ENCODE data around the gene AMZ1. TPM values are rescaled to one million over a fixed set of nuclear protein-coding genes. Genes with fewer than 3 reads are reported as not detected.

The AMZ1 gene
- total and polyA plus RNA-seq, 10 of the 15 experiments (the other 5 are each of a cell fraction or from before 2014, with no cell fraction given): 0.02 to 2.0 (median 0.69) TPM

DNA sequence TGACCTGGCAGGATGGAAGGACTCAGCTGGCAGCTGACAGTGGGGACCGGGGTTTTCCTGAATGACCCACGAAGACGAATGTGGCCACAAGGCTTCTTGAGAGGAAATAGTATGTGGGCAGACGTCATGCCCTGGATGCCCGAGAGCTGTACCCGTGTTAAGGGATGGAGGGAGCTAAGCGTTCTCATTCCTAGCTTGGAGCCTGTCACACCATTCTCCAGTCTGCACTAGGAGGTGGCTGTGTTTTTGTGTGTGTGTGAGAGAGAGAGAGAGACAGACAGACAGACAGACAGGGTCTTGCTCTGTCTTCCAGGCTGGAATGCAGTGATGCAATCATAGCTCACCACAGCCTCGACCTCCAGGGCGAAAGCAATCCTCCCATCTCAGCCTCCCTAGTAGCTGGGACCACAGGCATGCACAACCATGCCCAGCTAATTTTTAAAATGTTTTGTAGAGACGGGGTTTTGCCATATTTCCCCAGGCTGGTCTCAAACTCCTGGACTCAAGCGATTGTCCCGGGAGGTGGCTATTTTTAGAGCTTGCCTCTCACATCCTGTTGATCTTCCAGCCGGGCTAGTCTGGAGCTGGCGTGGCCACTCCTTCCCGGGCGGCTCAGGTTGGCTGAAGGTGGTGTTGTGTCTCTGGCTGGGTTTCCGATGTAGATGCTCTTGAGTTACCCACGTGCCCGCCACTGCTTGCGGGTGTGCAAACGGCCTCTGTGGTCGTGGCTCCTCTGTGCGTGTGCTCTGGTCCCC lies 2.1 kb downstream of the AMZ1 start:
- POLR2A ChIA-PET: interaction anchor here (0.6 to 2.8 kb wide), 7 partner anchors 9 to 68 kb away, joined by 3 to 17 read pairs (median 5); no protein-coding TSS in a partner anchor
- WGBS (ENCODE audit: insufficient coverage, insufficient replicate concordance, low lambda C conversion rate, missing lambda C conversion rate): 59% methylated on average over 23 of the region's 23 CpGs
- in situ Hi-C loops (cut with MboI) (no loop called here), intact Hi-C loops (cut with micrococcal nuclease; ENCODE audit: unreplicated experiment) (no loop called here)
- SMC1A ChIA-PET (ENCODE audit: uncharacterized antibody, unreplicated experiment): interaction anchor here (0.5 to 5.8 kb wide), 9 partner anchors 8 to 607 kb away, joined by 3 to 49 read pairs (median 4); no protein-coding TSS in a partner anchor
- Histone ChIP-seq H3K36me3 (ENCODE audit: control insufficient read depth in 2 of 2, insufficient read depth in 2 of 2, low read length in 1 of 2) (no peaks in the 10 kb centered on the region), H2AFZ (ENCODE audit: control insufficient read depth, low read depth, low read length) (no peak overlapping the region), H3K27ac (ENCODE audit: control insufficient read depth, insufficient read depth) (no peak overlapping the region), H3K4me2 (ENCODE audit: control insufficient read depth, insufficient read depth) (peak overlapping the region; percentile 99), H3K4me3 (no peak overlapping the region), H3K4me1 (ENCODE audit: control insufficient read depth, insufficient read depth, low read length) (peaks cover 27% of the 10 kb centered on the region), H3K79me2 (ENCODE audit: control insufficient read depth, insufficient read depth, low read length) (no peaks in the 10 kb centered on the region), H3K9me3 (replicated peaks; ENCODE audit: control insufficient read depth, insufficient read depth, low read length) (no peaks in the 10 kb centered on the region), H3K27me3 (replicated peaks in 1 of 2; ENCODE audit: control insufficient read depth in 2 of 2, insufficient read depth in 2 of 2, low read length in 1 of 2) (peaks cover 3 to 7% of the 10 kb centered on the region in 2 experiments; a peak in 3 of 4 replicates), H3K9ac (ENCODE audit: control insufficient read depth, insufficient read depth, low read length) (no peak overlapping the region), H4K20me1 (ENCODE audit: control insufficient read depth, insufficient read depth) (no peaks in the 10 kb centered on the region; the same call in 1 of the 2 replicates)
- peak; percentile 50 for ATAC-seq
- TF ChIP-seq EED (IDR thresholded peaks at IDR 0.05; ENCODE audit: low read depth) (peak; percentile 16; the same call in 1 of the 2 replicates), ATF7 (IDR thresholded peaks at IDR 0.05; ENCODE audit: low read depth) (peak; percentile 36; the same call in 1 of the 2 replicates), TCF12 (IDR thresholded peaks at IDR 0.05; ENCODE audit: low read depth, low read length) (0 out of 2 replicates have a peak, but pooled peaks have one; percentile 5), IKZF1 (conservative IDR thresholded peaks at IDR 0.05) (peak; percentile 47; the same call in 1 of the 2 replicates), RUNX3 (IDR thresholded peaks at IDR 0.05; ENCODE audit: low read length) (peak; percentile 22), KAT2A (conservative IDR thresholded peaks at IDR 0.05; ENCODE audit: control insufficient read depth, low read depth, low read length) (no peak), NBN (IDR thresholded peaks at IDR 0.05) (no peak)
- CTCF ChIA-PET: interaction anchor here (0.8 to 3.1 kb wide), 12 partner anchors 9 to 239 kb away, joined by 3 to 56 read pairs (median 4); no protein-coding TSS in a partner anchor
- no peak for DNase-seq (ENCODE audit: low read depth, low spot score)
- RAD21 ChIA-PET (ENCODE audit: unreplicated experiment): interaction anchor here (0.7 to 2.6 kb wide), 5 partner anchors 9 to 130 kb away, joined by 3 to 31 read pairs (median 4); no protein-coding TSS in a partner anchor
- FAIRE-seq: peak; percentile 31
- BruUV-seq (replicated peaks): no TSS peak

Measured in GM12878 (cell line).